HG02852 (cell line): ENCODE results near the gene LRIG2.
"Not testable (repeated sequence)": the region's sequence is repeated elsewhere in the genome, so short reads cannot be mapped to it uniquely, and the experiment has no call there.

Experiments used
- ATAC-seq: cut with Tn5 transposase; IDR thresholded peaks from one replicate; pipeline ENCODE4 v1.9.1; 2021; ENCODE audit warnings: mild to moderate bottlenecking, moderate library complexity; ENCODE audit not compliant: unreplicated experiment

LRIG2 gene

GRCh38 chr1:113158743-113159142, 85.7 kb downstream of the LRIG2 start:
- not testable (repeated sequence) for ATAC-seq

- no peak for ATAC-seq
Observed at GRCh38 chr1:113166473-113166872, 93.5 kb downstream of the LRIG2 start.

- ATAC-seq, result no peak
Observed at GRCh38 chr1:113168946-113169345, 95.9 kb downstream of the LRIG2 start.

GRCh38 chr1:113169591-113169990, 96.6 kb downstream of the LRIG2 start:
- no peak for ATAC-seq

GRCh38 chr1:113170519-113170918, 97.5 kb downstream of the LRIG2 start:
- ATAC-seq, result peak; percentile 82

GRCh38 chr1:113178106-113178505, 105.1 kb downstream of the LRIG2 start:
- peak; percentile 86 for ATAC-seq

GRCh38 chr1:113178522-113178921, 105.5 kb downstream of the LRIG2 start:
- ATAC-seq, result peak; percentile 13
